HG02885 (cell line): ENCODE measurements around the gene WDR44.
"Not testable (repeated sequence)": the region's sequence is repeated elsewhere in the genome, so short reads cannot be mapped to it uniquely, and the experiment has no call there.

Experiments used
- ATAC-seq: cut with Tn5 transposase; IDR thresholded peaks from one replicate; pipeline ENCODE4 v1.9.1; 2021; ENCODE audit warnings: mild to moderate bottlenecking; ENCODE audit not compliant: unreplicated experiment, poor library complexity

The WDR44 gene

DNA sequence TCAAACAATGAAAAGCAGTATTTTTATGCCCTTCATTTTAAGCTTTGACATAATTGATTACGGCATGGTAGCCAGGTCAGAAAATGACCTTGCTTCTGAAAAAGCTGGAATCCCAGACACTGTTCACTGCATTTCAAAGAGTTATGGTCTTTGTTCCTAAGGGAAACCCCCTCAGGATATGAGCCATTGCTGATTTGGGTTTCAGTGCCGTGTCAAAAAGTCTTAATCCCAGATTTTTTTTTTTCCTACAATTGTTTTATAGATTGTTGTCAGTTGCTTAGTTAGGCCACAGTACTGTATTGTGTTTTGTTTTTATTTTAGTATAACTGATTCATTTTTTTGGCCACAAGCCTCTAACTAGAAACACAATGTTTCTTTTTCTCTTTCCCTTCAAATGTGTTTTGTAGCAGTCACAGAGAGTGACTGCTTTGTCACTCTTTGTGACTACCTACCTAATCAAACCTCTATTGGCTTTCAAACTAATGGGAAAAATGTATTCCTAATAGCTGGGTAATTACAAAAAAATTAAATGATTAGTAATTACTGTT, 10.3 kb downstream of the WDR44 start:
- ATAC-seq = no peak

- no peak for ATAC-seq
Observed at GRCh38 chrX:118360429-118361125, 14.7 kb downstream of the WDR44 start.

DNA sequence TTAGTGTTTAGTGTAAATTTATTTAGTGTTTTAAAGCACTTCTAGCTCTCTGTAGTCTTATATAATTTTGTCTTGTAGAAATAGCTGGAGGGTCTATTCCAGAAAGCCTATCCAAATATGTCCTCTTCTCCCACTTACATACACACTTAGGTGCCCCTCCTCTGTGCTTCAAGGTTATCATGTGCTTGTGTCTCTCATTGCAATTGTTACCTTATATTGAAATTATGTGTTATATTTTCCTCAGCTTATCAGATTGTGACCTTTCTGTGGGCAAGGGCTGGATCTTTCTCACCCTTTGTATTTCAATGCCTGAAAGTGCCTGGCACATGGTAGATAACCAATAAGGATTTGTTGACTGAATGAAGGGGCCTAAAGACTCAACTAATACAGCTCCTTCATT, 18.4 kb downstream of the WDR44 start:
- ATAC-seq = no peak

- peak; percentile 65 for ATAC-seq
Observed at GRCh38 chrX:118367338-118367737, 21.4 kb downstream of the WDR44 start.

GRCh38 chrX:118368398-118368797, 22.5 kb downstream of the WDR44 start:
- ATAC-seq = no peak

DNA sequence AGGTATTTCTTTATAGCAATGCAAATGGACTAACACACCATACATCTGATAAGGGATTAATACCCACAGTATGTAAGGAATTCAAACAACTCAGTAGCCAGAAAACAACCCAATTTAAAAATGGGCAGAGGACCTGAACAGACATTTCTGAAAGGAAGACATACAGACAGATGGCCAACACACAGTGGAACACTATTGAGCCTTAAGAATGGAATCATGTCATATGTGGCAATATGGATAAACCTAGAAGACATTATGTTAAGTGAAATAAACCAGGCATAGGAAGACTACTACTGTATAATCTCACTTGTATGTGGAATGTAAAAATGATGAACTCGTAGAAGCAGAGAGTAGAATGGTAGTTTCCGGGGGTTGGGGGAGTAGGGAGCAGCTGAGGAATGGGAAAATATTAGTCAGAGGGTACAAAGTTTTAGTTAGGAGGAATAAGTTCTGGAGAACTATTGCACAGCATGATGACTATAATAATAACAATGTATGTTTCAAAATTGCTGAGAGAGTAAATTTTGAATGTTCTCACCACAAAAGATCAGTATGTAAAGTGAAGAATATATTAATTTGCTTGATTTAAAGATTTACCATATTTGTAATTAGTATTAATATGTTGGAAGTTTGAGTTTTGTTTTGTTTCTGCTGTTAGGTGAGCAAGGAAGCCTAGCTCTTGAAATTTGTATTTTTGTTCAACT, 25.2 kb downstream of the WDR44 start:
- ATAC-seq = no peak

DNA sequence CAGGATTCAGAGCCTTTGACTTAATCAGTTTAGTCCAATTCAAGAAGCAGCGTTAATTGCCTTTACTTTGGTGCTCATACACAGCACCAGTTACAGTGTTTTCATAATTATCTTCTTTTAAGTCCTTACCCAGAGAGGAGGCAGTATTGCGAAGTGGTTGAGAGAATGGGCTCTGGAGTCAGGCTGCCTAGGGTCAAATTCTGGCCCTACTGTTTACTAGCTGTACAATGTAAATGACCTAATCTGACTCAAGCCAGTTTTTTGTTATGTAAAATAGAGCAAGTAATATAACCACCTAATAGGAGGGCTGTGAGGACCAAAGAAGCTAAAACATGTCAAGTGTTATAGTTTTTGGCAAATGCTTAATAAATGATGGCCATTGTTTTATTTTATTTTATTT, 27.6 kb downstream of the WDR44 start:
- no peak for ATAC-seq

- ATAC-seq = no peak
Observed at GRCh38 chrX:118383120-118383519, 37.2 kb downstream of the WDR44 start.

DNA sequence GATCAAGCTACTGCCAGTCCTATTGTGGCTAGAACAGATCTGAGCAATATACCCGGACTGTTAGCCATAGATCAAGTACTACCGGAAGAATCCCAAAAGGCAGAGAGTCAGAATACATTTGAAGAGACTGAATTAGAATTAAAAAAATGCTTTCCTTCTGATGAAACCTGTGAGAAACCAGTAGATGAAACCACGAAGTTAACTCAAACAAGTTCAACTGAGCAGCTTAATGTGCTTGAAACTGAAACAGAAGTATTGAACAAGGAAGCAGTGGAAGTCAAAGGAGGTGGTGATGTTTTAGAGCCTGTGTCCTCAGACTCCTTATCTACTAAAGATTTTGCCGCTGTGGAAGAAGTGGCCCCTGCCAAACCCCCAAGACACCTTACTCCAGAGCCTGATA, 46.8 kb downstream of the WDR44 start:
- no peak for ATAC-seq

DNA sequence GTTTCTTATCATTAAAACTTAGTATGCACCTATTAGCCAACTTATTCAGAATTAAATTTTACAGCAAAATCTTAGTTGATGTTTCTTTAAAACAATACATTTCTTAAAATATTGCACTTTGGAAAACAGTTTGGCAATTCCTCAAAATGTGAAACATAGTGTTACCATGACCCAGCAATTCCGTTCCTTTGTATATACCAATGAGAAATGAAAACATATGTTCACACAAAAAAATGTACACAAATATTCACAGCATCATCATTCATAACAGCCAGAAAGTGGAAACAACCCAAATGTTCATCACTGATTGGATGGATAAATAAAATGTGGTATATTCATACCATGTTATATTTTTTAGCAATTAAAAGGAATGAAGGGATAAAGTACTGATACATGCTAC, 50.2 kb downstream of the WDR44 start:
- no peak for ATAC-seq

GRCh38 chrX:118418811-118419251, 72.9 kb downstream of the WDR44 start:
- no peak for ATAC-seq

DNA sequence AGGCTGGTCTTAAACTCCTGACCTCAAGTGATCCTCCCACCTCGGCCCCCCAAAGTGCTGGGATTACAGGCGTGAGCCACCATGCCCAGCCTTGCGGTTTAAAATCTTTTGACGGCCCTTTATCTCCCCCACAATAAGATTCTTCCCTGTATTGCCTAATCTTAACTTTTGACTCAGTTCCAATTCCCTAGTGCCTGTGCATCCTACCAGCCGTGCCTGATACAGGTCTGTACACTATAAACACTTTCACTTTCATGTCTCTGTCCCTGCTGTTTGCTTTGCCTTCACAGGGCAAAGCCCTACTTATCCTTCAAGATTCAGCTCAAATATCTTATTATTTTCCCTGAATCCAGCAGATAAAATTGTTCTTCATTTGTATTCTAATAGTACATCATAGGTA, 74.6 kb downstream of the WDR44 start:
- ATAC-seq = peak; percentile 63

GRCh38 chrX:118423558-118423957, 77.7 kb downstream of the WDR44 start:
- peak; percentile 87 for ATAC-seq

DNA sequence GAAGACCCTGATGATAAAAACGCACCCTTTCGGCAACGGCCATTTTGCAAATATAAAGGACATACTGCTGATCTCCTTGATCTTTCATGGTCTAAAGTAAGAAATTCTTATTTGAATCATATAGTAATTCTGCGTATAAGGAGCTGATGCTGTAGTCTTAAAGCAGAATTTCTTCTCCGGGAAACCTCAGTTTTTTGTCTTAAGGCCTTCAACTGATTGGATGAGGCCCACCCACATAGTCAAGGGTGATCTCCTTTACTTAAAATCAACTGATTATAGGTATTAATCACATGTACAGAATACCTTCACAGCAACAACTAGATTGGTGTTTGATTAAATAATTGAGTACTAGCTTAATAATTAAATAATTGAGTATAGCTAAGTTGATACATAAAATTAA, 86.9 kb downstream of the WDR44 start:
- no peak for ATAC-seq

DNA sequence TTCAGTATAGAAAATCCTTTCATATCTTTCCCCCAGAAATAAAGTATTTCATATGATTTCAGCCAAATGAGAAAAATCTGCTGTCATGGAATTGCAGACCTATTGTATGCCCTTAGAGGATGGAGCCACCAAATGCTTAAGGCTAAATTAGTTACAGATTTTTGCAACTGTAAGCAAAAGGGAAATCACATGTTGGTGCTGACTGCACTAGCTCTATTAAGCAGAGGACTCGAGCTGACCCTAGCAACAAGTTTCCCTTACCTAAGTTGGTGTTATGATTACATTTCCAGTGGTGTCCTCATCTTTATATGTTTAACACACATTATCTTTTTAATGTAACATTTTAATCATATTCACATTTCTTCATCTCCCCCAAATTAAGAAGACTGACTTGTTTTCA, 91.4 kb downstream of the WDR44 start:
- ATAC-seq = no peak

- no peak for ATAC-seq
Observed at GRCh38 chrX:118448273-118448783, 102.4 kb downstream of the WDR44 start.

GRCh38 chrX:118455013-118455412, 109.1 kb downstream of the WDR44 start:
- no peak for ATAC-seq

GRCh38 chrX:118459494-118459893, 113.6 kb downstream of the WDR44 start:
- peak; percentile 55 for ATAC-seq

DNA sequence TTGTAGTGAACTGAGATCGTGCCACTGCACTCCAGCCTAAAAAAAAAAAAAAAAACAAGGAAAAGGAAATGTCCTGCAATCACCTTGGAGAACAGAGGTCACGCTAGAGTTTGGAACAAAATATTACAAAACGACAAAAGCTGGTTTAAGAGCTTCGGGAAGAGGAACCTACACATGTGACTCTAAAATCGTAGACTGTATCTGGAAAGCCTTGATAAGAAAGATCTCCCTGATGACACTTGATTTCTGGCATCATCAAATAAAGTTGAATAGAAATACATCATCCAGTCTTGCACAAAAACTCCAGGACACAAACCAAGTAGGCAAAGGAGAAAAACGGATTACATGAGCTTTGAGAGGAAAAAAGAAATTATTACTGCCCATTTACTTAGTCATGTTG, 118.6 kb downstream of the WDR44 start:
- ATAC-seq = no peak

- ATAC-seq = no peak
Observed at GRCh38 chrX:118468122-118468521, 122.2 kb downstream of the WDR44 start.

DNA sequence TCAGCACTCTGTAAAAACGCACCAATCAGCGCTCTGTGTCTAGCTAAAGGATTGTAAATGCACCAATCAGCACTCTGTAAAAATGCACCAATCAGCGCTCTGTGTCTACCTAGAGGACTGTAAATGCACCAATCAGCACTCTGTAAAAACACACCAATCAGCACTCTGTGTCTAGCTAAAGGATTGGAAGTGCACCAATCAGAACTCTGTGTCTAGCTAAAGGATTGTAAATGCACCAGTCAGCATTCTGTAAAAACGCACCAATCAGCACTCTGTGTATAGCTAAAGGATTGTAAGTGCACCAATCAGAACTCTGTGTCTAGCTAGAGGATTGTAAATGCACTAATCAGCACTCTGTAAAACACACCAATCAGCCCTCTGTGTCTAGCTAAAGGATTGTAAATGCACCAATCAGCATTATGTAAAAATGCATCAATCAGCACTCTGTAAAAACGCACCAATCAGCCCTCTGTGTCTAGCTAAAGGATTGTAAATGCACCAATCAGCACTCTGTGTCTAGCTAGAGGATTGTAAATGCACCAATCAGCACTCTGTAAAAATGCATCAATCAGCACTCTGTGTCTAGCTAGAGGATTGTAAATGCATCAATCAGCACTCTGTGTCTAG, 124.9 kb downstream of the WDR44 start:
- ATAC-seq = not testable (repeated sequence)
